Measurements from ENCODE around the gene OSCP1.

The OSCP1 gene

GRCh38 chr1:36382669-36383068 lies 67.6 kb downstream of the OSCP1 start:
- H3K9me3 ChIP-seq (ENCODE audit: control insufficient read depth, low read length), result no peaks in the 10 kb centered on the region
- H3K4me3 ChIP-seq (ENCODE audit: extremely low read depth, insufficient read depth, low read length, poor library complexity, severe bottlenecking), result no peak overlapping the region
- peaks cover 42% of the 10 kb centered on the region for H3K36me3 ChIP-seq (ENCODE audit: control insufficient read depth, insufficient read depth, low read length)
- H3K4me1 ChIP-seq (ENCODE audit: control insufficient read depth, insufficient read depth, low read length, poor library complexity, severe bottlenecking), result peaks cover 25% of the 10 kb centered on the region
- WGBS, 2 experiments (ENCODE audit: insufficient coverage in 2 of 2), result 97 to 98% methylated on average over 3 of the region's 4 CpGs
- H3K27ac ChIP-seq (ENCODE audit: low read depth, low read length, severe bottlenecking), result no peak overlapping the region

- Histone ChIP-seq H3K27ac (ENCODE audit: low read depth, low read length, severe bottlenecking) (no peak overlapping the region), H3K9me3 (ENCODE audit: control insufficient read depth, low read length) (no peaks in the 10 kb centered on the region), H3K4me1 (ENCODE audit: control insufficient read depth, insufficient read depth, low read length, poor library complexity, severe bottlenecking) (peaks cover 22% of the 10 kb centered on the region), H3K4me3 (ENCODE audit: extremely low read depth, insufficient read depth, low read length, poor library complexity, severe bottlenecking) (no peak overlapping the region), H3K36me3 (ENCODE audit: control insufficient read depth, insufficient read depth, low read length) (peaks cover 44% of the 10 kb centered on the region)
- WGBS, 2 experiments (ENCODE audit: insufficient coverage in 2 of 2), result 94 to 96% methylated on average over 7 to 8 of the region's 9 CpGs
Measured at GRCh38 chr1:36382231-36382630, 68.0 kb downstream of the OSCP1 start.

GRCh38 chr1:36381405-36381804 lies 68.8 kb downstream of the OSCP1 start:
- WGBS, 2 experiments (ENCODE audit: insufficient coverage in 2 of 2), result 97 to 100% methylated on average over 2 to 3 of the region's 5 CpGs
- Histone ChIP-seq H3K27ac (ENCODE audit: low read depth, low read length, severe bottlenecking) (no peak overlapping the region), H3K9me3 (ENCODE audit: control insufficient read depth, low read length) (no peaks in the 10 kb centered on the region), H3K4me1 (ENCODE audit: control insufficient read depth, insufficient read depth, low read length, poor library complexity, severe bottlenecking) (peaks cover 17% of the 10 kb centered on the region), H3K4me3 (ENCODE audit: extremely low read depth, insufficient read depth, low read length, poor library complexity, severe bottlenecking) (no peak overlapping the region), H3K36me3 (ENCODE audit: control insufficient read depth, insufficient read depth, low read length) (peaks cover 49% of the 10 kb centered on the region)

- H3K4me1 ChIP-seq (ENCODE audit: control insufficient read depth, insufficient read depth, low read length, poor library complexity, severe bottlenecking), result peaks cover 23% of the 10 kb centered on the region
- no peak overlapping the region for H3K4me3 ChIP-seq (ENCODE audit: extremely low read depth, insufficient read depth, low read length, poor library complexity, severe bottlenecking)
- H3K36me3 ChIP-seq (ENCODE audit: control insufficient read depth, insufficient read depth, low read length), result peaks cover 53% of the 10 kb centered on the region
- peak overlapping the region; percentile 19 for H3K27ac ChIP-seq (ENCODE audit: low read depth, low read length, severe bottlenecking)
- WGBS, 2 experiments (ENCODE audit: insufficient coverage in 2 of 2), result 83 to 87% methylated on average over 2 to 3 of the region's 3 CpGs
- H3K9me3 ChIP-seq (ENCODE audit: control insufficient read depth, low read length), result no peaks in the 10 kb centered on the region
Measured at GRCh38 chr1:36380782-36381181, 69.5 kb downstream of the OSCP1 start.

GRCh38 chr1:36380143-36380619 lies 70.1 kb downstream of the OSCP1 start:
- H3K4me3 ChIP-seq (ENCODE audit: extremely low read depth, insufficient read depth, low read length, poor library complexity, severe bottlenecking), result no peak overlapping the region
- H3K27ac ChIP-seq (ENCODE audit: low read depth, low read length, severe bottlenecking), result peak overlapping the region; percentile 23

DNA sequence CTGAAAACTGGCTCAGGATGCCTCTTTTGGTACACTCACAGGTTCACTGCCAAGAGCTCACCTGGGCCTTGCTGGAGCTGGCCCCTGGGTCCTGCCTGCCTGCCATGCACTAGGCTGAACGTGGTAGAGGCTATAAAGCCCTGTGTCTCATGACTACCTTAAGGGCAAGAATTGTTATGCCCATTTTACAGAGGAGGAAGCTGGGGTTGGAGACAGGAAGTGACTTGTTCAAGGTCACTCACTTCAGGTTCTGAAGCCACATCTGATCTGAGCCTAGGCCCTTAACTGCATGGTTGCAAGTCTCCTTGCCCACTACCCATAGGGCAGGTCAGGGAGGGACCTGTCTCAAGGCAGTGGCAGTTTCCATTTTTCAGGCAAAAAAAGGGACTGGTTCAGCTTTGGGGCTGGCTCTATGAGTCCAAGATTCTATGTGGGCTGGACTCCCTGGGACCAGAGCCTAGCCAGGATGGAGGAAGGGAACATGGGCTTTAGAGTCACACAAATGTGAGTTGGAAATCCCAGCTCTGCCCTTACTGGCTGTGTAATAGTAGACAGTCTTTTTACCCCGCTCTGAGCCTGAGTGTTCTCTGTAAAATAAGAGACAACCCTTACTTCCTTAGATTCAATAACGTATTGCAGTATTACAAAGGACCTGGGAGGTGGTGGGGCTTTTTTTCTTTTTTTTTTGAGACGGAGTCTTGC lies 72.3 kb downstream of the OSCP1 start:
- Histone ChIP-seq H3K36me3 (ENCODE audit: control insufficient read depth, insufficient read depth, low read length) (peaks cover 53% of the 10 kb centered on the region), H3K4me1 (ENCODE audit: control insufficient read depth, insufficient read depth, low read length, poor library complexity, severe bottlenecking) (peaks cover 43% of the 10 kb centered on the region), H3K9me3 (ENCODE audit: control insufficient read depth, low read length) (no peaks in the 10 kb centered on the region), H3K27ac (ENCODE audit: low read depth, low read length, severe bottlenecking) (no peak overlapping the region), H3K4me3 (ENCODE audit: extremely low read depth, insufficient read depth, low read length, poor library complexity, severe bottlenecking) (no peak overlapping the region)
- 100% methylated on average over 1 of the region's 4 CpGs for WGBS, 2 experiments (ENCODE audit: insufficient coverage in 2 of 2)

More at GRCh38 chr1:36380143-36380619, 70.1 kb downstream of the OSCP1 start:
- 93 to 96% methylated on average over 2 of the region's 5 CpGs for WGBS, 2 experiments (ENCODE audit: insufficient coverage in 2 of 2)
- no peaks in the 10 kb centered on the region for H3K9me3 ChIP-seq (ENCODE audit: control insufficient read depth, low read length)
- H3K36me3 ChIP-seq (ENCODE audit: control insufficient read depth, insufficient read depth, low read length), result peaks cover 53% of the 10 kb centered on the region
- peaks cover 29% of the 10 kb centered on the region for H3K4me1 ChIP-seq (ENCODE audit: control insufficient read depth, insufficient read depth, low read length, poor library complexity, severe bottlenecking)

DNA sequence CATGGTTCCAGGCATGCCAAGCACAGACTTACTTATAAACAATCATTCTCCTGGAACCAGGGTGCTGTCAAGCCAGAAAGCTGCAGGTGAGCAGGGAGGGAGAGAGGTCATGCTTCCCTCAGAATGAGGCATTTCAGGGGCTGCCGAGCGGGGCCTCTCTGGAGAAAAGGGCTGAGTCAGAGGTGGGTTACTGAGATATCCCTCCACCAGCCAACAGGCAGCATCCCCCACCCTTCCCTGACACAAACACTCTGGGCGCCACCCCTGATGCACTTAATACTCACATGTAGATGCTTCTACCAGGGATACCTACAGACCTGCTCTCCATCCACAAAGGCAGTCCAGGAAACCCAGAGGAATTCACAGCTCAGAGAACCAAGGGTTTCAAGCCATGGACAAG lies 77.6 kb downstream of the OSCP1 start:
- Histone ChIP-seq H3K4me3 (ENCODE audit: extremely low read depth, insufficient read depth, low read length, poor library complexity, severe bottlenecking) (no peak overlapping the region), H3K4me1 (ENCODE audit: control insufficient read depth, insufficient read depth, low read length, poor library complexity, severe bottlenecking) (peaks cover 51% of the 10 kb centered on the region), H3K36me3 (ENCODE audit: control insufficient read depth, insufficient read depth, low read length) (peaks cover 23% of the 10 kb centered on the region), H3K9me3 (ENCODE audit: control insufficient read depth, low read length) (no peaks in the 10 kb centered on the region), H3K27ac (ENCODE audit: low read depth, low read length, severe bottlenecking) (peak overlapping the region; percentile 96)
- WGBS, 2 experiments (ENCODE audit: insufficient coverage in 2 of 2), result 90% methylated on average over 1 of the region's 3 CpGs; no CpG with 5 or more reads in 1 of the 2 experiments

DNA sequence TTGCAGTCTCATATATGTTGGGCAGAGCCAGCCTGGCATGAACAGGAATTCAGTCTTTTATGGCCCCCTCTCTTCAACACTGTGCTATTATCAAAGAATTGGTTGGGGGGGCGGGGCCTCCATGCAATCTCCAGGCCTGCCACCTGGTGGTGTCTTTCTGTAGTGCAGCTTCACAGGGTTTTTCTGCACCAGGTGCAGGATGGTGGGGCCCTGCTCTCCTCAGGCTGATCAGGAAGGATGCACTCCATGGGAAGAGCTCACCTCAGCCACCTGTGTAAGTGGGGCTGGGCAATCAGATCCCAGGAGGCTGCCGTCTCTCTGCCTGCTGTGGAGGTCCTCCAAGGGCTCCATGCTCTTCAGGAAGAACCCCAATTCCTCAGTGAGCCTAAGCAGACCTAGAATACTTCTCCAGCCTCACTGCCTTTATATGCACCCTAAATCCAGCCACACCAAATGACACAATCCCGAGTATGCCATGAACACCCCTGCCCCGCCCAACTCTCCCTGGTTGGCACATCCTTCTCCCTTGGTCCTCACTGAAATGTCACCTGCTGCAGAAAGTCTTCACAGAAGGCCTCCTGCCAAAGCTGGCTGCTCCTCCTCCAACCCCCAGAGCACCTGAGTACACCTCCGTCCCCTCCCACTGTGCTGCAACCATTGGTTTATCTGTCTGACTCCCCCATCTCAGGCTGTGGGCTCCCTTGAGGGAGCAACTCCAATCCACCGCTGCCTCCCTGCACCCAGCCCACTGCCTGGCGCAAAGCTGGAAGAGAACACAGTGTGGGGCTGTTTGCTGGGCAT lies 81.0 kb downstream of the OSCP1 start:
- Histone ChIP-seq H3K36me3 (ENCODE audit: control insufficient read depth, insufficient read depth, low read length) (peaks cover 41% of the 10 kb centered on the region), H3K9me3 (ENCODE audit: control insufficient read depth, low read length) (no peaks in the 10 kb centered on the region), H3K4me3 (ENCODE audit: extremely low read depth, insufficient read depth, low read length, poor library complexity, severe bottlenecking) (no peak overlapping the region), H3K27ac (ENCODE audit: low read depth, low read length, severe bottlenecking) (peak overlapping the region; percentile 36), H3K4me1 (ENCODE audit: control insufficient read depth, insufficient read depth, low read length, poor library complexity, severe bottlenecking) (peaks cover 40% of the 10 kb centered on the region)
- WGBS, 2 experiments (ENCODE audit: insufficient coverage in 2 of 2), result 34 to 53% methylated on average over 5 to 6 of the region's 7 CpGs

Data from mesodermal cell (in vitro differentiated cells).